HepG2 (cell line): ENCODE data around the gene ADAM15. TPM values are rescaled to one million over a fixed set of nuclear protein-coding genes. Genes with fewer than 3 reads are reported as not detected.

Experiments
- GTF3A ChIP-seq: sonication (generic); formaldehyde crosslinking; conservative IDR thresholded peaks from 2 replicates; pipeline ENCODE4 v1.4.0; 2020; ENCODE audit warnings: mild to moderate bottlenecking, missing genetic modification reagents
- KDM5A ChIP-seq: fragments of 200-600 bp; sonication (generic); IDR thresholded peaks from 2 replicates; pipeline ENCODE4 v1.7.0; 2018; ENCODE audit warnings: antibody characterized with exemption, mild to moderate bottlenecking, low read length, borderline replicate concordance
- POLR2A ChIP-seq, 2 experiments: IDR thresholded peaks; 2 replicates each; pipeline ENCODE4 v1.6.1; 2011; ENCODE audit warnings: low read depth in 2 of 2, low read length in 2 of 2, mild to moderate bottlenecking in 1 of 2, moderate library complexity in 1 of 2; ENCODE audit not compliant: insufficient read depth in 1 of 2
- RXRA ChIP-seq: sonication (generic); formaldehyde crosslinking; IDR thresholded peaks from 2 replicates; pipeline ENCODE4 v1.5.1; 2020; ENCODE audit warnings: missing genetic modification reagents
- SPEN ChIP-seq: sonication (generic); formaldehyde crosslinking; IDR thresholded peaks from 2 replicates; pipeline ENCODE4 v1.5.1; 2020; ENCODE audit warnings: low read depth, mild to moderate bottlenecking, missing genetic modification reagents
- TGIF2 ChIP-seq: IDR thresholded peaks from 2 replicates; pipeline ENCODE4 v1.6.1; 2016; ENCODE audit warnings: control low read depth, missing compliant biosample characterization
- ZC3H4 ChIP-seq: sonication (generic); formaldehyde crosslinking; IDR thresholded peaks from 2 replicates; pipeline ENCODE4 v1.4.0; 2020; ENCODE audit warnings: missing genetic modification reagents, borderline replicate concordance
- ZFX ChIP-seq: sonication (generic); formaldehyde crosslinking; IDR thresholded peaks from 2 replicates; pipeline ENCODE4 v1.4.0; 2020; ENCODE audit warnings: mild to moderate bottlenecking, low read depth, missing genetic modification reagents, moderate library complexity
- ZMAT3 ChIP-seq: sonication (generic); formaldehyde crosslinking; conservative IDR thresholded peaks from 2 replicates; pipeline ENCODE4 v1.7.0; 2021; ENCODE audit warnings: missing genetic modification reagents
- ZNF263 ChIP-seq: sonication (generic); formaldehyde crosslinking; IDR thresholded peaks from 2 replicates; pipeline ENCODE4 v1.4.0; 2020; ENCODE audit warnings: missing genetic modification reagents
- ZNF430 ChIP-seq: sonication (generic); formaldehyde crosslinking; IDR thresholded peaks from 2 replicates; pipeline ENCODE4 v1.9.0; 2021; ENCODE audit warnings: mild to moderate bottlenecking, missing genetic modification reagents
- ZNF432 ChIP-seq: sonication (generic); formaldehyde crosslinking; IDR thresholded peaks from 2 replicates; pipeline ENCODE4 v1.5.0; 2020; ENCODE audit warnings: missing genetic modification reagents, mild to moderate bottlenecking, borderline replicate concordance
- polyA plus RNA-seq, 8 experiments: library from polyadenylated mRNA; depleted of rRNA in 3 of 8; stranded (reverse) in 7 of 8; unstranded in 1 of 8; fragments of >200 nt; fragmentation: Illumina TruSeq in 4 of 8; extraction: Trizol in 4 of 8; gene quantifications; 2 replicates each; pipeline versions ENCODE4 v1.2.1 to v1.2.3, GENCODE V29; 2011 to 2016; ENCODE audit warnings: low read depth in 4 of 8, missing spikeins in 1 of 8, mixed read lengths in 1 of 8; ENCODE audit not compliant: insufficient read depth in 1 of 8
- total RNA-seq, 5 experiments: library from RNA; depleted of rRNA; stranded (reverse); fragments of >200 nt; fragmentation: Illumina TruSeq; extraction: Trizol; gene quantifications; 2 replicates each; pipeline ENCODE4 v1.2.3, GENCODE V29; 2016; ENCODE audit warnings: low read depth in 1 of 5
- TF ChIP-seq, protein P1 (sequence below), 2 experiments: sonication (generic) in 1 of 2; formaldehyde crosslinking in 1 of 2; IDR thresholded peaks; 2 replicates each; pipeline versions ENCODE4 v1.4.0 to v1.6.1; 2018 to 2020; ENCODE audit warnings: missing genetic modification reagents in 2 of 2, borderline replicate concordance in 1 of 2, low read depth in 1 of 2, mild to moderate bottlenecking in 1 of 2, missing biosample characterization in 1 of 2

ADAM15 gene
- total and polyA plus RNA-seq, 2 of the 13 experiments (the other 11 are each of a cell fraction or from before 2014, with no cell fraction given) = 17.9 to 25.6 TPM

DNA sequence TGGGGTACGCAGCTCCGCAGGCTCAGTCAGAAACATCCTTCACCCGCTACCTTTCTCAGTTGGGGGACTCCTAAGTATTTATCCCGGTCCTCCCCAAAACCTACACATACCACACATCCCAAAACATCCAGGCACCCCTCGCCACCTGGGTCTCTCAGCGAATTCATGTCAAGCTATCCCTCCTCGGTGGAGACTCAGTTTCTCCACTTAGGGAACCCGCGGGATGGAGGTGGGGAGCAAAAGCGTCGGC, 49.8 kb upstream of the ADAM15 start (continued):
- TF ChIP-seq ZNF430 (CRISPR knock-in tag) (0 out of 2 replicates have a peak, but pooled peaks have one; percentile 2), ZNF263 (CRISPR knock-in tag) (peak; percentile 26; the same call in 1 of the 2 replicates), ZC3H4 (CRISPR knock-in tag) (peak; percentile 67; the same call in 1 of the 2 replicates), ZMAT3 (CRISPR knock-in tag) (0 out of 2 replicates have a peak, but pooled peaks have one; percentile 40), KDM5A (peak; percentile 75; the same call in 1 of the 2 replicates), TGIF2 (CRISPR knock-in tag) (0 out of 2 replicates have a peak, but pooled peaks have one; percentile 3), POLR2A (IDR thresholded peaks at IDR 0.05; ENCODE audit: insufficient read depth in 1 of 2, low read depth in 2 of 2, low read length in 2 of 2) (0 out of 4 replicates have a peak, but pooled peaks of 1 of the 2 experiments have one; percentile 4), ZNF432 (0 out of 2 replicates have a peak, but pooled peaks have one; percentile 36), GTF3A (CRISPR knock-in tag) (0 out of 2 replicates have a peak, but pooled peaks have one; percentile 5), SPEN (CRISPR knock-in tag) (no peak), ZFX (CRISPR knock-in tag) (0 out of 2 replicates have a peak, but pooled peaks have one; percentile 7), RXRA (CRISPR knock-in tag) (no peak)
- TF ChIP-seq, protein P1, sequence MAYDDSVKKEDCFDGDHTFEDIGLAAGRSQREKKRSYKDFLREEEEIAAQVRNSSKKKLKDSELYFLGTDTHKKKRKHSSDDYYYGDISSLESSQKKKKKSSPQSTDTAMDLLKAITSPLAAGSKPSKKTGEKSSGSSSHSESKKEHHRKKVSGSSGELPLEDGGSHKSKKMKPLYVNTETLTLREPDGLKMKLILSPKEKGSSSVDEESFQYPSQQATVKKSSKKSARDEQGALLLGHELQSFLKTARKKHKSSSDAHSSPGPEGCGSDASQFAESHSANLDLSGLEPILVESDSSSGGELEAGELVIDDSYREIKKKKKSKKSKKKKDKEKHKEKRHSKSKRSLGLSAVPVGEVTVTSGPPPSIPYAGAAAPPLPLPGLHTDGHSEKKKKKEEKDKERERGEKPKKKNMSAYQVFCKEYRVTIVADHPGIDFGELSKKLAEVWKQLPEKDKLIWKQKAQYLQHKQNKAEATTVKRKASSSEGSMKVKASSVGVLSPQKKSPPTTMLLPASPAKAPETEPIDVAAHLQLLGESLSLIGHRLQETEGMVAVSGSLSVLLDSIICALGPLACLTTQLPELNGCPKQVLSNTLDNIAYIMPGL (CRISPR knock-in tag; IDR thresholded peaks at IDR 0.05; ENCODE audit: borderline replicate concordance in 1 of 2, low read depth in 1 of 2) = peak in 1 of 2 experiments; percentile 3; a peak in 1 of 4 replicates
